ENCODE measurements around the gene PVALEF.

PVALEF gene

DNA sequence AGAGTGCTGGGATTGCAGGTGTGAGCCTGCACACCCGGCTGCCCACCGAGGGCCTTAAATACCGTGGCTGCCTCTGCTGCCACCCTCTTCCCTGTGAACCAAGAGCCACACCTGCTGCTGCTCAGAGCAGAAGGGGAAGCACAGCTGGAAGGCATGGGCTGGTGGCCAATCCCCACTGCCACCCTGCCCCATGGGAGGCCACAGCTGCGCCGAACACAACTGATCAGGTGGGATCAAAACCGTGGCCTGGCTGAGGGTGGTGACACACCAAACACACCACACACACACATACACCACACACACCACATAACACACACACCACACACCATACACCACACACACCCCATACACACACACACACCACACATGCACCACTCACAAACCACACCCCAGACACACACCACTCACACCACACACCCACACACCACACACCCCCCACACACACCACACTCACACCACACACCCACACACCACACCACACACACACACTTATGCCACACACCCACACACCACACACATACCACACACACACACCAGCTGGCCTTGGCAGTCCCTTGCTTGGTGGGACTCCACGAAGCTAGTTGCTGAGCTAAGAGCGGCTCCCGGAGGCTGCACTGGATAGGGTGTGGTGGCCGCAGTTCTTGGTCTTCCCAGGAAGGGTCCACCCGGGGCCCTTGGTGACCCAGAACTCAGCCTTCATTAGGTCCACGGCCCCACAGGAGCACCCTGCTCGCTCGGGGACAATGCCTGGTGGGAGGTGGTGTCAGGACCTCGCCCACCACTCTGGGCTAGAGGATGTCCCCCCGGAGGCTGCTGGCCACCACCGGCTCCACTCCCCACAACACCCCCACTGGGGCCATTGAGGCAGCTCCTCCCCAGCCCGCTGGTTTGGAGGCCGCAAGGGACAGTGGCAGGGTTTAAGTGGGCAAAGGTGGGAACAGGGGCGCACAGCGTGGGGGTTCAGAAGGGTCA, 42.6 kb downstream of the PVALEF start:
- Histone ChIP-seq H3K27me3 (replicated peaks; ENCODE audit: control insufficient read depth, insufficient read depth, low read length) (no peaks in the 10 kb centered on the region), H3K36me3 (ENCODE audit: control insufficient read depth, insufficient read depth, low read length) (peaks cover 4% of the 10 kb centered on the region), H3K4me3 (replicated peaks; ENCODE audit: low read depth, low read length) (no peak overlapping the region)
- TF ChIP-seq, protein P1, sequence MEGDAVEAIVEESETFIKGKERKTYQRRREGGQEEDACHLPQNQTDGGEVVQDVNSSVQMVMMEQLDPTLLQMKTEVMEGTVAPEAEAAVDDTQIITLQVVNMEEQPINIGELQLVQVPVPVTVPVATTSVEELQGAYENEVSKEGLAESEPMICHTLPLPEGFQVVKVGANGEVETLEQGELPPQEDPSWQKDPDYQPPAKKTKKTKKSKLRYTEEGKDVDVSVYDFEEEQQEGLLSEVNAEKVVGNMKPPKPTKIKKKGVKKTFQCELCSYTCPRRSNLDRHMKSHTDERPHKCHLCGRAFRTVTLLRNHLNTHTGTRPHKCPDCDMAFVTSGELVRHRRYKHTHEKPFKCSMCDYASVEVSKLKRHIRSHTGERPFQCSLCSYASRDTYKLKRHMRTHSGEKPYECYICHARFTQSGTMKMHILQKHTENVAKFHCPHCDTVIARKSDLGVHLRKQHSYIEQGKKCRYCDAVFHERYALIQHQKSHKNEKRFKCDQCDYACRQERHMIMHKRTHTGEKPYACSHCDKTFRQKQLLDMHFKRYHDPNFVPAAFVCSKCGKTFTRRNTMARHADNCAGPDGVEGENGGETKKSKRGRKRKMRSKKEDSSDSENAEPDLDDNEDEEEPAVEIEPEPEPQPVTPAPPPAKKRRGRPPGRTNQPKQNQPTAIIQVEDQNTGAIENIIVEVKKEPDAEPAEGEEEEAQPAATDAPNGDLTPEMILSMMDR (IDR thresholded peaks at IDR 0.05; ENCODE audit: insufficient read depth, low read length, poor library complexity, severe bottlenecking): no peak
- DNase-seq (ENCODE audit: extremely low read depth, insufficient read length): no peak

DNA sequence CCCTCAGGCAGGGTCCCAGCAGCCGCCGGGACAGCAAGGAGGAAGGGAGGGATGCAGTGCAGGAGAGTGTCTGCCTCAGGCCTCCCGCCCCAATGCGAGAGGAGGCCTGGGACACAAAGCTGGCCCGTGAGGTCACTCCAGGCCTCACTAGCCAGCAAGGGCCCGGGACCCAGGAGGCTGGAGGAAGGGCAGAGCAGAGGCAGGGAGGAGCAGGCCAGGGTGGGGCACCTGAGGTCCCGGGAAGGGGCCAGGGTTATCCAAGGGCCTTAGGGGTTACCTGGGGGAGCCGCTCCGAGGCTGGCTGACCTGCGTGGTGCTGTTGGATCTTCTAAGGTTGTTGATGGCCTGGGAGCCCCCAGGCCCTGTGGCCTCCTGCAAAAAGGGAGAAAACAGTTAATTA, 43.3 kb downstream of the PVALEF start:
- H3K4me3 ChIP-seq (replicated peaks; ENCODE audit: low read depth, low read length): no peak overlapping the region
- peaks cover 1% of the 10 kb centered on the region for H3K36me3 ChIP-seq (ENCODE audit: control insufficient read depth, insufficient read depth, low read length)
- H3K27me3 ChIP-seq (replicated peaks; ENCODE audit: control insufficient read depth, insufficient read depth, low read length): no peaks in the 10 kb centered on the region
- TF ChIP-seq, protein P1 (IDR thresholded peaks at IDR 0.05; ENCODE audit: insufficient read depth, low read length, poor library complexity, severe bottlenecking): no peak
- DNase-seq (ENCODE audit: extremely low read depth, insufficient read length): no peak

GRCh38 chr17:81209141-81209540, 43.8 kb downstream of the PVALEF start:
- Histone ChIP-seq H3K4me3 (replicated peaks; ENCODE audit: low read depth, low read length) (no peak overlapping the region), H3K27me3 (replicated peaks; ENCODE audit: control insufficient read depth, insufficient read depth, low read length) (no peaks in the 10 kb centered on the region), H3K36me3 (ENCODE audit: control insufficient read depth, insufficient read depth, low read length) (peaks cover 1% of the 10 kb centered on the region)
- no peak for DNase-seq (ENCODE audit: extremely low read depth, insufficient read length)
- TF ChIP-seq, protein P1 (IDR thresholded peaks at IDR 0.05; ENCODE audit: insufficient read depth, low read length, poor library complexity, severe bottlenecking): no peak

DNA sequence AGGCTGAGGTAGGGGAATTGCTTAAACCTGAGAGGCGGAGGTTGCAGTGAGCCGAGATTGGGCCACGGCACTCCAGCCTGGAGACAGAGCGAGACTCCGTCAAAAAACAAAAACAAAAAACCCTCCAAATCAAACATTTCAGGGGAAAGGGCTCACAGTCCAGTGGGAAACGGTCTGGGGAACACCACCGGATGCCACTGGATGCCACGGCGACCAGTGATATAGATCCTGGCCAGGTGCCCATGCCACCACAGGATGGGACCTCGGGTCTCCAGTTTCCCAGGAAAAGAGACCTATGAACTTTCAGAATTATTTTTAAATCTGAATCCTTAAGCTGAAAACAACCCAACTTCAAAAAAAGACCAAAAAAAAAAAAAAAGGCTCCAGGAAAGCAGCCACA, 45.2 kb downstream of the PVALEF start:
- no peaks in the 10 kb centered on the region for H3K27me3 ChIP-seq (replicated peaks; ENCODE audit: control insufficient read depth, insufficient read depth, low read length)
- TF ChIP-seq, protein P1 (IDR thresholded peaks at IDR 0.05; ENCODE audit: insufficient read depth, low read length, poor library complexity, severe bottlenecking): no peak
- no peak for DNase-seq (ENCODE audit: extremely low read depth, insufficient read length)
- H3K36me3 ChIP-seq (ENCODE audit: control insufficient read depth, insufficient read depth, low read length): peaks cover 1% of the 10 kb centered on the region; the same call in 1 of the 2 replicates
- H3K4me3 ChIP-seq (replicated peaks; ENCODE audit: low read depth, low read length): no peak overlapping the region

- DNase-seq (ENCODE audit: extremely low read depth, insufficient read length): no peak
- Histone ChIP-seq H3K27me3 (replicated peaks; ENCODE audit: control insufficient read depth, insufficient read depth, low read length) (no peaks in the 10 kb centered on the region), H3K36me3 (ENCODE audit: control insufficient read depth, insufficient read depth, low read length) (peaks cover 1% of the 10 kb centered on the region; the same call in 1 of the 2 replicates), H3K4me3 (replicated peaks; ENCODE audit: low read depth, low read length) (no peak overlapping the region)
- TF ChIP-seq, protein P1 (IDR thresholded peaks at IDR 0.05; ENCODE audit: insufficient read depth, low read length, poor library complexity, severe bottlenecking): no peak
Observed at GRCh38 chr17:81210868-81211267, 45.6 kb downstream of the PVALEF start.

Measured in GM06990 (cell line).